H9 (cell line): Measurements from ENCODE around the gene GSG1L2. TPM values are rescaled to one million over a fixed set of nuclear protein-coding genes. Genes with fewer than 3 reads are reported as not detected.
A peak's percentile ranks its signal among the peaks of the same experiment; 100 is the strongest.

Experiments used
- DNase-seq: peaks from one replicate; pipeline ENCODE4 v3.0.0-alpha.2; 2017
- H2AFZ ChIP-seq: one replicate; pipeline ENCODE4 v1.6.1; 2013; ENCODE audit warnings: mild to moderate bottlenecking, low read length, control low read depth, moderate library complexity
- H2AK5ac ChIP-seq: 2 replicates; pipeline ENCODE4 v1.6.1; 2013; ENCODE audit warnings: low read length, control low read depth, mixed read lengths; ENCODE audit not compliant: insufficient read length
- H2BK120ac ChIP-seq: one replicate; pipeline ENCODE4 v1.6.1; 2013; ENCODE audit warnings: low read depth, mild to moderate bottlenecking, low read length, control low read depth, inconsistent platforms; ENCODE audit not compliant: poor library complexity, severe bottlenecking
- H2BK12ac ChIP-seq: 2 replicates; pipeline ENCODE4 v1.6.1; 2013; ENCODE audit warnings: low read length, control low read depth, mixed read lengths, low read depth; ENCODE audit not compliant: insufficient read length
- H2BK15ac ChIP-seq: 2 replicates; pipeline ENCODE4 v1.6.1; 2013; ENCODE audit warnings: low read depth, low read length, control low read depth
- H2BK20ac ChIP-seq: one replicate; pipeline ENCODE4 v1.6.1; 2013; ENCODE audit warnings: low read depth, mild to moderate bottlenecking, low read length, control low read depth, inconsistent platforms; ENCODE audit not compliant: poor library complexity, severe bottlenecking
- H2BK5ac ChIP-seq: 2 replicates; pipeline ENCODE4 v1.6.1; 2013; ENCODE audit warnings: low read length, control low read depth, mixed read lengths; ENCODE audit not compliant: insufficient read length
- H3K14ac ChIP-seq: 2 replicates; pipeline ENCODE4 v1.6.1; 2013; ENCODE audit warnings: low read length, control low read depth; ENCODE audit not compliant: insufficient read depth
- H3K18ac ChIP-seq: 2 replicates; pipeline ENCODE4 v1.6.1; 2013; ENCODE audit warnings: low read depth, mild to moderate bottlenecking, mixed read lengths, low read length, control low read depth; ENCODE audit not compliant: insufficient read length
- H3K23ac ChIP-seq: 2 replicates; pipeline ENCODE4 v1.6.1; 2013; ENCODE audit warnings: low read length, control low read depth, mixed read lengths, low read depth; ENCODE audit not compliant: insufficient read length
- H3K23me2 ChIP-seq: 2 replicates; pipeline ENCODE4 v1.6.1; 2013; ENCODE audit warnings: low read depth, mild to moderate bottlenecking, mixed read lengths, low read length, control low read depth; ENCODE audit not compliant: insufficient read length, poor library complexity, severe bottlenecking
- H3K27ac ChIP-seq: 2 replicates; pipeline ENCODE4 v1.5.1; 2013; ENCODE audit warnings: low read length, control low read depth, mixed read lengths, low read depth; ENCODE audit not compliant: insufficient read length
- H3K27me3 ChIP-seq: 2 replicates; pipeline ENCODE4 v1.6.1; 2013; ENCODE audit warnings: low read length, control low read depth, inconsistent platforms; ENCODE audit not compliant: insufficient read depth
- H3K4ac ChIP-seq: 2 replicates; pipeline ENCODE4 v1.6.1; 2013; ENCODE audit warnings: low read depth, mild to moderate bottlenecking, control low read depth, inconsistent platforms, low read length, moderate library complexity
- H3K4me1 ChIP-seq: 2 replicates; pipeline ENCODE4 v1.6.1; 2013; ENCODE audit warnings: low read length, control low read depth, inconsistent platforms; ENCODE audit not compliant: insufficient read depth
- H3K4me2 ChIP-seq: 2 replicates; pipeline ENCODE4 v1.6.1; 2013; ENCODE audit warnings: low read length, control low read depth, mixed read lengths; ENCODE audit not compliant: insufficient read length, insufficient read depth
- H3K56ac ChIP-seq: 2 replicates; pipeline ENCODE4 v1.6.1; 2013; ENCODE audit warnings: low read depth, mild to moderate bottlenecking, mixed read lengths, low read length, control low read depth; ENCODE audit not compliant: insufficient read length
- H3K79me1 ChIP-seq: 2 replicates; pipeline ENCODE4 v1.6.1; 2013; ENCODE audit warnings: low read depth, mild to moderate bottlenecking, moderate library complexity, low read length, control low read depth, inconsistent platforms; ENCODE audit not compliant: insufficient read depth, poor library complexity, severe bottlenecking
- H3K79me2 ChIP-seq: 2 replicates; pipeline ENCODE4 v1.6.1; 2013; ENCODE audit warnings: low read length, control low read depth, inconsistent platforms; ENCODE audit not compliant: insufficient read depth
- H3K9ac ChIP-seq: 2 replicates; pipeline ENCODE4 v1.6.1; 2013; ENCODE audit warnings: low read length, control low read depth, mixed read lengths; ENCODE audit not compliant: insufficient read length; ENCODE audit errors: extremely low read depth
- H3K9me3 ChIP-seq: one replicate; pipeline ENCODE4 v1.6.1; 2013; ENCODE audit warnings: low read depth, low read length, inconsistent platforms; ENCODE audit not compliant: control insufficient read depth
- H3T11ph ChIP-seq: one replicate; pipeline ENCODE4 v1.6.1; 2013; ENCODE audit warnings: mild to moderate bottlenecking, low read length, control low read depth, inconsistent platforms
- H4K20me1 ChIP-seq: one replicate; pipeline ENCODE4 v1.6.1; 2013; ENCODE audit not compliant: control insufficient read depth, insufficient read length, insufficient read depth
- H4K5ac ChIP-seq: 2 replicates; pipeline ENCODE4 v1.6.1; 2013; ENCODE audit warnings: low read depth, mild to moderate bottlenecking, mixed read lengths, low read length, control low read depth; ENCODE audit not compliant: insufficient read length
- H4K8ac ChIP-seq: replicated peaks from 2 replicates; pipeline ENCODE4 v1.6.1; 2013; ENCODE audit warnings: low read length, control low read depth, mixed read lengths, low read depth; ENCODE audit not compliant: insufficient read length
- H4K91ac ChIP-seq: 2 replicates; pipeline ENCODE4 v1.6.1; 2013; ENCODE audit warnings: low read depth, mild to moderate bottlenecking, moderate library complexity, mixed read lengths, low read length, control low read depth; ENCODE audit not compliant: insufficient read length
- H3K27ac Mint-ChIP-seq, 3 experiments: 2 replicates in 2 of 3; 3 replicates in 1 of 3; pipeline ENCODE4 v1.8.0; 2020 to 2021; ENCODE audit warnings: mixed read lengths in 3 of 3, mild to moderate bottlenecking in 1 of 3, moderate library complexity in 1 of 3
- H3K27me3 Mint-ChIP-seq: 2 replicates; pipeline ENCODE4 v1.8.0; 2021; ENCODE audit warnings: low read depth, mild to moderate bottlenecking, moderate library complexity, mixed read lengths
- H3K36me3 Mint-ChIP-seq, 3 experiments: 2 replicates in 2 of 3; 3 replicates in 1 of 3; pipeline ENCODE4 v1.8.0; 2020 to 2021; ENCODE audit warnings: low read depth in 3 of 3, mixed read lengths in 3 of 3; ENCODE audit not compliant: insufficient read depth in 1 of 3
- H3K4me1 Mint-ChIP-seq, 2 experiments: 2 replicates each; pipeline ENCODE4 v1.8.0; 2020; ENCODE audit warnings: mixed read lengths in 2 of 2
- H3K4me3 Mint-ChIP-seq, 2 experiments: 2 replicates in 1 of 2; 3 replicates in 1 of 2; pipeline ENCODE4 v1.8.0; 2020 to 2021; ENCODE audit warnings: mild to moderate bottlenecking in 2 of 2, mixed read lengths in 2 of 2, moderate library complexity in 1 of 2
- H3K9me3 Mint-ChIP-seq, 2 experiments: 2 replicates in 1 of 2; 3 replicates in 1 of 2; pipeline ENCODE4 v1.8.0; 2020; ENCODE audit warnings: mild to moderate bottlenecking in 2 of 2, mixed read lengths in 2 of 2, moderate library complexity in 1 of 2
- CTCF ChIP-seq: fragments of 200-600 bp; sonication (generic); conservative IDR thresholded peaks from 3 replicates; pipeline ENCODE4 v1.8.0; 2021; ENCODE audit warnings: antibody characterized with exemption, mild to moderate bottlenecking
- WGBS: extraction: QIAGEN DNeasy Blood & Tissue Kit; methylation state at CpG from one replicate; pipeline ENCODE4 v1.1.7; 2013; ENCODE audit warnings: missing lambda C conversion rate, low lambda C conversion rate, mixed read lengths; ENCODE audit not compliant: insufficient read length; ENCODE audit errors: extremely low coverage; 5-methylcytosine and 5-hydroxymethylcytosine counted together
- total RNA-seq: library from RNA; stranded (reverse); gene quantifications from 2 replicates; pipeline ENCODE4 v1.2.1, GENCODE V29; 2021

Gene GSG1L2
- total RNA-seq, 1 experiment from 2014 or later = not detected

GRCh38 chr17:9817086-9817485 lies 4.8 kb downstream of the GSG1L2 start:
- Mint-ChIP-seq H3K27ac (no peak overlapping the region; a peak in 1 of 7 replicates), H3K4me3 (no peak overlapping the region), H3K36me3 (no peaks in the 10 kb centered on the region; a peak in 1 of 7 replicates), H3K9me3 (peaks cover 2 to 3% of the 10 kb centered on the region in 2 experiments; a peak in 3 of 5 replicates), H3K27me3 (peaks cover 2% of the 10 kb centered on the region; the same call in 1 of the 2 replicates), H3K4me1 (peaks cover 4 to 6% of the 10 kb centered on the region in 2 experiments; a peak in 3 of 4 replicates)
- H3K4ac ChIP-seq = no peak overlapping the region
- H3K27ac ChIP-seq = no peak overlapping the region
- no peak overlapping the region for H3K18ac ChIP-seq
- peak; percentile 80 for DNase-seq
- no peak overlapping the region for H2BK20ac ChIP-seq
- no peaks in the 10 kb centered on the region for H3K79me2 ChIP-seq
- H2BK15ac ChIP-seq = no peak overlapping the region
- no peaks in the 10 kb centered on the region for H3K79me1 ChIP-seq
- TF ChIP-seq CTCF = no peak
- no peak overlapping the region for H3K23ac ChIP-seq
- no peak overlapping the region for H3K14ac ChIP-seq
- no peak overlapping the region for H2BK12ac ChIP-seq
- H2BK120ac ChIP-seq = no peak overlapping the region
- H3K4me1 ChIP-seq = peaks cover 3% of the 10 kb centered on the region; the same call in 1 of the 2 replicates
- H4K5ac ChIP-seq = no peak overlapping the region
- no peak overlapping the region for H2BK5ac ChIP-seq
- no peak overlapping the region for H3T11ph ChIP-seq
- H3K27me3 ChIP-seq = no peaks in the 10 kb centered on the region
- H4K91ac ChIP-seq = no peak overlapping the region
- no peak overlapping the region for H2AFZ ChIP-seq
- no peaks in the 10 kb centered on the region for H4K20me1 ChIP-seq
- no CpG with 5 or more reads among the region's 8 CpGs for WGBS
- no peaks in the 10 kb centered on the region for H3K23me2 ChIP-seq
- no peak overlapping the region for H3K4me2 ChIP-seq
- H2AK5ac ChIP-seq = no peak overlapping the region
- H3K9ac ChIP-seq = no peak overlapping the region
- H3K9me3 ChIP-seq = no peaks in the 10 kb centered on the region
- H4K8ac ChIP-seq = no peak overlapping the region
- H3K56ac ChIP-seq = no peak overlapping the region
